ENCODE results near the gene TBC1D12. TPM values are rescaled to one million over a fixed set of nuclear protein-coding genes. Genes with fewer than 3 reads are reported as not detected.
"Not testable (repeated sequence)": the region's sequence is repeated elsewhere in the genome, so short reads cannot be mapped to it uniquely, and the experiment has no call there.

Gene TBC1D12
- total RNA-seq, 4 donors from 2014 or later: 17.5 to 28.2 (median 18.7) TPM

- TF ChIP-seq CTCF (IDR thresholded peaks at IDR 0.05): no peak
- TF ChIP-seq POLR2A (IDR thresholded peaks at IDR 0.05): no peak
- H3K27ac ChIP-seq: no peak overlapping the region
- no peaks in the 10 kb centered on the region for H3K36me3 ChIP-seq
- 3% methylated on average over 25 of the region's 25 CpGs for WGBS, 2 donors
- H3K9me3 ChIP-seq: no peaks in the 10 kb centered on the region
- no peaks in the 10 kb centered on the region for H3K27me3 ChIP-seq
- peaks cover 0 to 14% of the 10 kb centered on the region in 2 donors for H3K4me1 ChIP-seq
- intact Hi-C loops (cut with DNase I): no loop called here
- DNase-seq: peak in 1 of 2 donors; percentile 5
- peak overlapping the region; percentile 9 to 62 (median 61) for H3K4me3 ChIP-seq (replicated peaks in 1 of 3)
Measured at GRCh38 chr10:94546049-94546900, 143.9 kb downstream of the TBC1D12 start.

- whole genome bisulfite sequencing, 2 donors: 59 to 66% methylated on average over 1 of the region's 1 CpG
- peaks cover 0 to 14% of the 10 kb centered on the region in 2 donors for H3K4me1 ChIP-seq
- no peaks in the 10 kb centered on the region for H3K36me3 ChIP-seq
- no peak overlapping the region for H3K27ac ChIP-seq
- no peak for DNase-seq
- no peak for TF ChIP-seq CTCF (IDR thresholded peaks at IDR 0.05)
- TF ChIP-seq POLR2A (IDR thresholded peaks at IDR 0.05): no peak
- H3K4me3 ChIP-seq (replicated peaks in 1 of 3): no peak overlapping the region
- no peaks in the 10 kb centered on the region for H3K27me3 ChIP-seq
- intact Hi-C loops (cut with DNase I): no loop called here
- no peaks in the 10 kb centered on the region for H3K9me3 ChIP-seq
Measured at GRCh38 chr10:94546901-94547185, 144.5 kb downstream of the TBC1D12 start.

GRCh38 chr10:94549221-94549620 lies 146.9 kb downstream of the TBC1D12 start:
- H3K36me3 ChIP-seq: no peaks in the 10 kb centered on the region
- H3K9me3 ChIP-seq: no peaks in the 10 kb centered on the region
- no peaks in the 10 kb centered on the region for H3K27me3 ChIP-seq
- H3K4me1 ChIP-seq: peaks cover 0 to 14% of the 10 kb centered on the region in 2 donors
- DNase-seq: no peak
- intact Hi-C loops (cut with DNase I): no loop called here
- H3K27ac ChIP-seq: no peak overlapping the region
- TF ChIP-seq POLR2A (IDR thresholded peaks at IDR 0.05): no peak
- TF ChIP-seq CTCF (IDR thresholded peaks at IDR 0.05): no peak
- no peak overlapping the region for H3K4me3 ChIP-seq (replicated peaks in 1 of 3)

- H3K27ac ChIP-seq; H3K4me3 ChIP-seq (replicated peaks in 1 of 3); H3K36me3 ChIP-seq; H3K27me3 ChIP-seq; H3K9me3 ChIP-seq; H3K4me1 ChIP-seq; intact Hi-C loops (cut with DNase I); DNase-seq: not testable (repeated sequence)
- 88 to 94% methylated on average over 13 of the region's 13 CpGs for WGBS, 2 donors
Measured at GRCh38 chr10:94567714-94568307, 165.5 kb downstream of the TBC1D12 start.

GRCh38 chr10:94571081-94571480 lies 168.7 kb downstream of the TBC1D12 start:
- Histone ChIP-seq H3K4me3 (replicated peaks in 1 of 3) (no peak overlapping the region), H3K27ac (no peak overlapping the region), H3K4me1 (no peaks in the 10 kb centered on the region), H3K9me3 (no peaks in the 10 kb centered on the region), H3K36me3 (no peaks in the 10 kb centered on the region), H3K27me3 (no peaks in the 10 kb centered on the region)
- intact Hi-C loops (cut with DNase I): no loop called here
- TF ChIP-seq POLR2A (IDR thresholded peaks at IDR 0.05): no peak
- TF ChIP-seq CTCF (IDR thresholded peaks at IDR 0.05): no peak
- no peak for DNase-seq
